Endothelial cell of umbilical vein (primary cell): ENCODE results near the gene PRC1. TPM values are rescaled to one million over a fixed set of nuclear protein-coding genes. Genes with fewer than 3 reads are reported as not detected.

Experiments used
- BruUV-seq: library from RNA; stranded (reverse); fragments of 400-500 nt; replicated peaks from 2 replicates; lab custom pipeline; 2021; lab: Mats Ljungman, UMichigan
- CTCF ChIA-PET: fragments of 300-600, 350-600 bp; sonication (Branson Sonifier 250); formaldehyde crosslinking; loops from one replicate; lab custom pipeline; 2021; ENCODE audit warnings: antibody characterized with exemption, inconsistent platforms; lab: Charles Lee
- POLR2A ChIA-PET: fragments of 300-600, 350-600 bp; sonication (Branson Sonifier 250); formaldehyde crosslinking; loops from one replicate; lab custom pipeline; 2021; ENCODE audit warnings: antibody characterized with exemption, inconsistent platforms; lab: Charles Lee
- DNase-seq: peaks from one replicate; pipeline ENCODE4 v3.0.0-alpha.2; 2011; ENCODE audit warnings: low read depth, low spot score
- FAIRE-seq: peaks from 2 replicates; lab custom pipeline; 2011; peaks lifted over from hg19 to GRCh38; lab: Jason Lieb, UNC
- H2AFZ ChIP-seq: 2 replicates; pipeline ENCODE4 v1.6.0; 2012; ENCODE audit warnings: low read depth, low read length, control low read depth, inconsistent platforms
- H3K27ac ChIP-seq: 2 replicates; pipeline ENCODE4 v1.5.1; 2011; ENCODE audit warnings: low read depth, mild to moderate bottlenecking, control low read depth, low read length, moderate library complexity; ENCODE audit not compliant: insufficient read depth
- H3K27me3 ChIP-seq, 2 experiments: 2 replicates each; pipeline versions ENCODE4 v1.6.0 to v1.6.1; 2011; ENCODE audit warnings: low read length in 2 of 2, mixed read lengths in 1 of 2; ENCODE audit not compliant: control insufficient read depth in 2 of 2, insufficient read depth in 2 of 2
- H3K36me3 ChIP-seq, 2 experiments: 2 replicates in 1 of 2; 3 replicates in 1 of 2; pipeline ENCODE4 v1.5.1; 2011; ENCODE audit warnings: low read length in 2 of 2, mild to moderate bottlenecking in 1 of 2, moderate library complexity in 1 of 2; ENCODE audit not compliant: control insufficient read depth in 2 of 2, insufficient read depth in 2 of 2; ENCODE audit errors: extremely low read depth in 1 of 2
- H3K4me1 ChIP-seq: 3 replicates; pipeline ENCODE4 v1.5.1; 2011; ENCODE audit warnings: mild to moderate bottlenecking, low read length; ENCODE audit not compliant: control insufficient read depth, insufficient read depth; ENCODE audit errors: extremely low read depth
- H3K4me2 ChIP-seq: 2 replicates; pipeline ENCODE4 v1.6.1; 2011; ENCODE audit warnings: low read length, control low read depth, mixed read lengths; ENCODE audit not compliant: insufficient read depth
- H3K4me3 ChIP-seq, 3 experiments: fragments of 200-600 bp in 1 of 3; sonication (generic), shearing (Covaris generic) in 1 of 3; replicated peaks in 1 of 3; 2 replicates each; pipeline ENCODE4 v1.5.1; 2011 to 2016; ENCODE audit warnings: control low read depth in 3 of 3, low read length in 3 of 3, mild to moderate bottlenecking in 2 of 3, inconsistent platforms in 1 of 3, low read depth in 1 of 3, moderate library complexity in 1 of 3; ENCODE audit not compliant: insufficient read depth in 1 of 3
- H3K79me2 ChIP-seq: 2 replicates; pipeline ENCODE4 v1.6.0; 2012; ENCODE audit warnings: low read length, inconsistent platforms; ENCODE audit not compliant: control insufficient read depth, insufficient read depth
- H3K9ac ChIP-seq: replicated peaks from 2 replicates; pipeline ENCODE3; 2011; ENCODE audit warnings: low read length, control low read depth; ENCODE audit not compliant: insufficient read depth; ENCODE audit errors: extremely low read depth
- H3K9me1 ChIP-seq: replicated peaks from 3 replicates; pipeline ENCODE4 v1.6.0; 2011; ENCODE audit warnings: mild to moderate bottlenecking, low read length; ENCODE audit not compliant: control insufficient read depth, insufficient read depth; ENCODE audit errors: extremely low read depth
- H3K9me3 ChIP-seq: replicated peaks from 2 replicates; pipeline ENCODE4 v1.5.1; 2012; ENCODE audit warnings: low read length, inconsistent platforms; ENCODE audit not compliant: control insufficient read depth, insufficient read depth
- H4K20me1 ChIP-seq: replicated peaks from 2 replicates; pipeline ENCODE3; 2011; ENCODE audit warnings: mild to moderate bottlenecking, low read length; ENCODE audit not compliant: control insufficient read depth, insufficient read depth; ENCODE audit errors: extremely low read depth
- CTCF ChIP-seq, 2 donors: IDR thresholded peaks; 1 replicate in 1 of 2; 2 replicates in 1 of 2; pipeline ENCODE4 v1.5.1; 2011; ENCODE audit warnings: low read length in 2 of 2, mild to moderate bottlenecking in 2 of 2, moderate library complexity in 2 of 2, control low read depth in 1 of 2, inconsistent platforms in 1 of 2, low read depth in 1 of 2; ENCODE audit not compliant: insufficient read depth in 1 of 2; ENCODE audit errors: extremely low read depth in 1 of 2
- EZH2 ChIP-seq: IDR thresholded peaks from 2 replicates; pipeline ENCODE4 v1.6.1; 2012; ENCODE audit warnings: borderline replicate concordance, low read depth, mild to moderate bottlenecking, moderate library complexity, low read length, inconsistent platforms; ENCODE audit not compliant: severe bottlenecking
- FOS ChIP-seq: IDR thresholded peaks from 2 replicates; pipeline ENCODE4 v1.6.1; 2011; ENCODE audit warnings: mild to moderate bottlenecking, low read length, moderate library complexity, borderline replicate concordance; ENCODE audit not compliant: insufficient read depth
- GATA2 ChIP-seq: IDR thresholded peaks from 2 replicates; pipeline ENCODE4 v1.7.0; 2011; ENCODE audit warnings: low read depth, mild to moderate bottlenecking, moderate library complexity, mixed read lengths, low read length; ENCODE audit not compliant: insufficient read length, insufficient read depth
- JUN ChIP-seq: IDR thresholded peaks from 2 replicates; pipeline ENCODE4 v1.6.1; 2011; ENCODE audit warnings: borderline replicate concordance, low read depth; ENCODE audit not compliant: insufficient read length, insufficient read depth
- MYC ChIP-seq: IDR thresholded peaks from one replicate; pipeline ENCODE4 v1.6.1; 2011; ENCODE audit warnings: mild to moderate bottlenecking, low read depth, low read length
- POLR2A ChIP-seq: IDR thresholded peaks from 2 replicates; pipeline ENCODE4 v1.6.1; 2012; ENCODE audit warnings: low read depth, mild to moderate bottlenecking, control low read depth, low read length
- POLR2AphosphoS5 ChIP-seq: IDR thresholded peaks from 2 replicates; pipeline ENCODE4 v1.6.1; 2012; ENCODE audit warnings: low read depth, mild to moderate bottlenecking, control low read depth, low read length, moderate library complexity; ENCODE audit not compliant: insufficient read depth
- dilution Hi-C: fragments of 300-500 bp; cut with MboI; formaldehyde crosslinking; loops from one replicate; pipeline ENCODE4 v1.15.0; 2019; ENCODE audit warnings: low sequenced_read_pairs; ENCODE audit not compliant: extremely low pct_ligation_motif_present
- intact Hi-C: fragments of 100-400 bp; cut with micrococcal nuclease; formaldehyde crosslinking; loops from one replicate; pipeline ENCODE4 v1.10.0; 2022
- polyA plus RNA-seq, 4 experiments: library from polyadenylated mRNA; depleted of rRNA in 3 of 4; stranded (reverse) in 3 of 4; unstranded in 1 of 4; fragments of >200 nt; gene quantifications; 2 replicates each; pipeline versions ENCODE4 v1.2.1 to v1.2.3, GENCODE V29; 2011 to 2012; ENCODE audit warnings: missing spikeins in 1 of 4
- total RNA-seq: library from RNA; stranded (reverse); gene quantifications from 2 replicates; pipeline ENCODE4 v1.2.3, GENCODE V29; 2021
- TF ChIP-seq, protein P1 (sequence below): IDR thresholded peaks from 2 replicates; pipeline ENCODE4 v1.6.1; 2011; ENCODE audit not compliant: insufficient read depth, insufficient read length

The PRC1 gene
- total and polyA plus RNA-seq, 2 donors (not counting 3 experiments of a cell fraction or from before 2014, with no cell fraction given) = 171 to 280 TPM

DNA sequence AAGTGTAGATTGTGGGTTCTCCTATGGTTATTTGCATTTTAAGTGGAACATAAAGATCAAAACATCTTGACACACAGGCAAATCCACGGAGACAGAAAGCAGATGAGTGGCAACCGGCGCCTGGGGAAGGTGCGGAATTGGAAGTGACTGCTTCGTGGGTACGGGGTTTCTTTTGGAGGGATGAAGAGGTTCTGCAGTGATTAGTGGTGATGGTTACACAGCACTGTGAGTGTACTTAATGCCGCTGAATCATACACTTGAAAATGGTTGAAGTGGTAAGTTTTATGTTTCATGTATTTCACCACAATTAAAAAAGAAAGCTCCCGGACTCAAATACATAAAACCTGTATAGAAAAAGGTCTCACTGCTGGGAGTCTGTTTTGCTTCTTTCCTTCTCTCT is 46.5 kb upstream of the PRC1 start:
- Histone ChIP-seq H3K36me3 (no peaks in the 10 kb centered on the region), H3K27me3 (no peaks in the 10 kb centered on the region), H3K9ac (no peak overlapping the region), H3K4me1 (no peaks in the 10 kb centered on the region), H3K4me3 (no peak overlapping the region), H3K79me2 (no peaks in the 10 kb centered on the region), H3K27ac (no peak overlapping the region), H4K20me1 (no peaks in the 10 kb centered on the region), H3K9me1 (no peaks in the 10 kb centered on the region), H3K4me2 (no peak overlapping the region), H2AFZ (no peak overlapping the region), H3K9me3 (no peaks in the 10 kb centered on the region)
- no TSS peak for BruUV-seq
- intact Hi-C loops (no loop called here), dilution Hi-C loops (no loop called here)
- TF ChIP-seq MYC (no peak), POLR2AphosphoS5 (no peak), JUN (no peak)
- TF ChIP-seq, protein P1, sequence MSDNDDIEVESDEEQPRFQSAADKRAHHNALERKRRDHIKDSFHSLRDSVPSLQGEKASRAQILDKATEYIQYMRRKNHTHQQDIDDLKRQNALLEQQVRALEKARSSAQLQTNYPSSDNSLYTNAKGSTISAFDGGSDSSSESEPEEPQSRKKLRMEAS = no peak
- CTCF ChIA-PET = interaction anchor here (1.3 to 1.7 kb wide), 3 partner anchors 9 to 231 kb away, joined by 3 to 6 read pairs (median 5); no protein-coding TSS in a partner anchor
- POLR2A ChIA-PET = no interaction called here
- DNase-seq (no peak), FAIRE-seq (no peak)

GRCh38 chr15:91039996-91040395 is 45.7 kb upstream of the PRC1 start:
- Histone ChIP-seq H3K79me2 (no peaks in the 10 kb centered on the region), H3K27me3 (no peaks in the 10 kb centered on the region), H3K9ac (no peak overlapping the region), H3K9me1 (no peaks in the 10 kb centered on the region), H3K27ac (no peak overlapping the region), H4K20me1 (no peaks in the 10 kb centered on the region), H3K4me1 (no peaks in the 10 kb centered on the region), H3K36me3 (no peaks in the 10 kb centered on the region), H3K4me2 (no peak overlapping the region), H3K9me3 (no peaks in the 10 kb centered on the region), H2AFZ (no peak overlapping the region), H3K4me3 (no peak overlapping the region)
- CTCF ChIA-PET = interaction anchor here (1.7 kb wide), 1 partner anchor 83 kb away, joined by 6 read pairs; no protein-coding TSS in a partner anchor
- no peak for FAIRE-seq
- dilution Hi-C loops (no loop called here), intact Hi-C loops (no loop called here)
- BruUV-seq = no TSS peak
- no peak for DNase-seq
- TF ChIP-seq FOS (no peak), POLR2AphosphoS5 (no peak), POLR2A (no peak), GATA2 (no peak), MYC (no peak), JUN (no peak), CTCF (IDR thresholded peaks at IDR 0.05; ENCODE audit: extremely low read depth in 1 of 2, insufficient read depth in 1 of 2, low read depth in 1 of 2, low read length in 2 of 2) (no peak), EZH2 (no peak)
- TF ChIP-seq, protein P1 = no peak
- POLR2A ChIA-PET = no interaction called here
